K562 (cell line): ENCODE results near the gene HTRA3.

Experiments
- CTCF ChIP-seq, 3 experiments: IDR thresholded peaks in 2 of 3; conservative IDR thresholded peaks in 1 of 3; 2 replicates each; pipeline ENCODE4 v1.5.1; 2011 to 2012; ENCODE audit warnings: low read length in 3 of 3, mild to moderate bottlenecking in 3 of 3, control low read depth in 2 of 3, improper control_type of control experiment in 1 of 3, inconsistent platforms in 1 of 3, low read depth in 1 of 3, mixed read lengths in 1 of 3, moderate library complexity in 1 of 3; ENCODE audit not compliant: insufficient read depth in 2 of 3
- DNMT1 ChIP-seq: fragments of 450-650 bp; IDR thresholded peaks from 2 replicates; pipeline ENCODE4 v1.6.1; 2016; ENCODE audit warnings: antibody characterized with exemption, mild to moderate bottlenecking
- EHMT2 ChIP-seq: fragments of 450-650 bp; IDR thresholded peaks from 2 replicates; pipeline ENCODE4 v1.6.1; 2018; ENCODE audit warnings: antibody characterized with exemption
- EZH2 ChIP-seq: IDR thresholded peaks from 2 replicates; pipeline ENCODE4 v1.6.1; 2012; ENCODE audit warnings: low read depth, mild to moderate bottlenecking, inconsistent platforms, low read length, borderline replicate concordance
- HCFC1 ChIP-seq: IDR thresholded peaks from 2 replicates; pipeline ENCODE4 v1.6.1; 2012; ENCODE audit warnings: low read depth, low read length, improper control_type of control experiment
- KLF10 ChIP-seq: fragments of 250-450 bp; sonication (Bioruptor Pico); IDR thresholded peaks from 2 replicates; pipeline ENCODE4 v1.6.1; 2021; ENCODE audit warnings: matching md5 sums
- L3MBTL2 ChIP-seq: fragments of 450-650 bp; IDR thresholded peaks from 2 replicates; pipeline ENCODE4 v1.6.1; 2016; ENCODE audit warnings: mild to moderate bottlenecking, moderate library complexity
- MEF2A ChIP-seq: IDR thresholded peaks from 2 replicates; pipeline ENCODE4 v1.6.1; 2011; ENCODE audit warnings: low read depth, mild to moderate bottlenecking, low read length, moderate library complexity; ENCODE audit not compliant: control insufficient read depth
- NR2F6 ChIP-seq: fragments of 450-650 bp; formaldehyde crosslinking; IDR thresholded peaks from 2 replicates; pipeline ENCODE4 v1.4.0; 2020; ENCODE audit warnings: mild to moderate bottlenecking
- POLR2A ChIP-seq: fragments of 450-650 bp; conservative IDR thresholded peaks from 2 replicates; pipeline ENCODE4 v1.6.1; 2016
- POLR2AphosphoS5 ChIP-seq: IDR thresholded peaks from 2 replicates; pipeline ENCODE4 v1.6.1; 2011; ENCODE audit warnings: mild to moderate bottlenecking, low read depth, low read length, moderate library complexity; ENCODE audit not compliant: control insufficient read depth, insufficient read depth
- U2AF2 ChIP-seq: fragments of 200-400 bp; formaldehyde crosslinking; optimal IDR thresholded peaks from 2 replicates; pipeline ENCODE3; 2017; ENCODE audit warnings: low read depth, mild to moderate bottlenecking, low read length
- ZNF175 ChIP-seq: fragments of 200-800 bp; sonication (Bioruptor generic); IDR thresholded peaks from 2 replicates; pipeline ENCODE4 v1.6.1; 2016; ENCODE audit warnings: low read depth, mild to moderate bottlenecking, missing genetic modification characterization, missing compliant biosample characterization
- TF ChIP-seq, protein P1 (sequence below): sonication (generic); formaldehyde crosslinking; IDR thresholded peaks from 2 replicates; pipeline ENCODE4 v1.8.0; 2023; ENCODE audit warnings: mild to moderate bottlenecking, missing genetic modification reagents

GRCh38 chr4:8271821-8272220 is 2.3 kb downstream of the HTRA3 start:
- TF ChIP-seq CTCF (IDR thresholded peaks at IDR 0.05 in 2 of 3, conservative IDR thresholded peaks at IDR 0.05 in 1 of 3; ENCODE audit: insufficient read depth in 2 of 3, low read depth in 1 of 3, low read length in 3 of 3) = no peak
- no peak for TF ChIP-seq NR2F6 (CRISPR knock-in tag)
- TF ChIP-seq KLF10 (CRISPR knock-in tag) = no peak
- TF ChIP-seq HCFC1 = no peak
- TF ChIP-seq ZNF175 (CRISPR knock-in tag) = no peak
- TF ChIP-seq U2AF2 = no peak
- TF ChIP-seq EZH2 = no peak
- no peak for TF ChIP-seq POLR2A
- TF ChIP-seq MEF2A = no peak
- no peak for TF ChIP-seq DNMT1
- no peak for TF ChIP-seq POLR2AphosphoS5
- TF ChIP-seq, protein P1, sequence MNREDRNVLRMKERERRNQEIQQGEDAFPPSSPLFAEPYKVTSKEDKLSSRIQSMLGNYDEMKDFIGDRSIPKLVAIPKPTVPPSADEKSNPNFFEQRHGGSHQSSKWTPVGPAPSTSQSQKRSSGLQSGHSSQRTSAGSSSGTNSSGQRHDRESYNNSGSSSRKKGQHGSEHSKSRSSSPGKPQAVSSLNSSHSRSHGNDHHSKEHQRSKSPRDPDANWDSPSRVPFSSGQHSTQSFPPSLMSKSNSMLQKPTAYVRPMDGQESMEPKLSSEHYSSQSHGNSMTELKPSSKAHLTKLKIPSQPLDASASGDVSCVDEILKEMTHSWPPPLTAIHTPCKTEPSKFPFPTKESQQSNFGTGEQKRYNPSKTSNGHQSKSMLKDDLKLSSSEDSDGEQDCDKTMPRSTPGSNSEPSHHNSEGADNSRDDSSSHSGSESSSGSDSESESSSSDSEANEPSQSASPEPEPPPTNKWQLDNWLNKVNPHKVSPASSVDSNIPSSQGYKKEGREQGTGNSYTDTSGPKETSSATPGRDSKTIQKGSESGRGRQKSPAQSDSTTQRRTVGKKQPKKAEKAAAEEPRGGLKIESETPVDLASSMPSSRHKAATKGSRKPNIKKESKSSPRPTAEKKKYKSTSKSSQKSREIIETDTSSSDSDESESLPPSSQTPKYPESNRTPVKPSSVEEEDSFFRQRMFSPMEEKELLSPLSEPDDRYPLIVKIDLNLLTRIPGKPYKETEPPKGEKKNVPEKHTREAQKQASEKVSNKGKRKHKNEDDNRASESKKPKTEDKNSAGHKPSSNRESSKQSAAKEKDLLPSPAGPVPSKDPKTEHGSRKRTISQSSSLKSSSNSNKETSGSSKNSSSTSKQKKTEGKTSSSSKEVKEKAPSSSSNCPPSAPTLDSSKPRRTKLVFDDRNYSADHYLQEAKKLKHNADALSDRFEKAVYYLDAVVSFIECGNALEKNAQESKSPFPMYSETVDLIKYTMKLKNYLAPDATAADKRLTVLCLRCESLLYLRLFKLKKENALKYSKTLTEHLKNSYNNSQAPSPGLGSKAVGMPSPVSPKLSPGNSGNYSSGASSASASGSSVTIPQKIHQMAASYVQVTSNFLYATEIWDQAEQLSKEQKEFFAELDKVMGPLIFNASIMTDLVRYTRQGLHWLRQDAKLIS = no peak
- no peak for TF ChIP-seq EHMT2
- TF ChIP-seq L3MBTL2 = no peak
